HG02870 (cell line): ENCODE measurements around the gene GMPPA.

Experiments used
- ATAC-seq: cut with Tn5 transposase; IDR thresholded peaks from one replicate; pipeline ENCODE4 v1.9.1; 2021; ENCODE audit warnings: mild to moderate bottlenecking, moderate library complexity; ENCODE audit not compliant: unreplicated experiment

Gene GMPPA

DNA sequence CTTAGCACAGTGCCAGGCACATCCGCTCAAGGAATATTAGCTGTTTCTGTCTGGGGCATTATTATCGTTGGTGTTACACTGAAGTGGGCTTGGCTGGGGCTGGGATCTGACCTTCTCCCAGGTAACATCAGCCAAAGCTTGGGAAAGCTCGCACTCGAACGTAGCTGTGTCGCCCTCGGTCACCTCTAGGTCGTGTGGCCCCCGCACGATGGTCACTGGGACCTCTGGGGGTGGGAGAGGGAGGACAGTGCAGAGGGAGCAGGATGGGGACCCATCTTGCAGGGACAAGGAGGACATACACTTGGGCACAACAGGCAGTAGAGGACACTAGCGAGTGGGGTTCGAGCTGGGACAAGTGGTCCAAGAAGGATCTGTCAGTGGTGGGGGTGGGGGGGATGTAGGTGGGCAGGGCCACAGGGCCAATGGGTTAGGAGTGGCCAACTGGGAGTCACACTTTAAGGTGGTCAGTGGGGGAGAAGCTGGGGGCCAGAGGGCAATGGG lies 54.8 kb downstream of the GMPPA start:
- ATAC-seq: no peak

- no peak for ATAC-seq
These were observed 55.7 kb downstream of the GMPPA start for GRCh38 chr2:219554350-219554749.

GRCh38 chr2:219555956-219556355 lies 57.3 kb downstream of the GMPPA start:
- ATAC-seq: no peak

GRCh38 chr2:219556413-219556812 lies 57.7 kb downstream of the GMPPA start:
- no peak for ATAC-seq
